HG03045 (cell line): ENCODE data around the gene MRPL20.
"Not testable (repeated sequence)": the region's sequence is repeated elsewhere in the genome, so short reads cannot be mapped to it uniquely, and the experiment has no call there.

ENCODE experiments used
- ATAC-seq: cut with Tn5 transposase; IDR thresholded peaks from one replicate; pipeline ENCODE4 v1.9.1; 2021; ENCODE audit warnings: mild to moderate bottlenecking, moderate library complexity; ENCODE audit not compliant: unreplicated experiment

The MRPL20 gene

GRCh38 chr1:1390675-1391074 lies 16.4 kb downstream of the MRPL20 start:
- ATAC-seq = no peak

GRCh38 chr1:1388078-1388472 lies 19.0 kb downstream of the MRPL20 start:
- ATAC-seq = no peak

DNA sequence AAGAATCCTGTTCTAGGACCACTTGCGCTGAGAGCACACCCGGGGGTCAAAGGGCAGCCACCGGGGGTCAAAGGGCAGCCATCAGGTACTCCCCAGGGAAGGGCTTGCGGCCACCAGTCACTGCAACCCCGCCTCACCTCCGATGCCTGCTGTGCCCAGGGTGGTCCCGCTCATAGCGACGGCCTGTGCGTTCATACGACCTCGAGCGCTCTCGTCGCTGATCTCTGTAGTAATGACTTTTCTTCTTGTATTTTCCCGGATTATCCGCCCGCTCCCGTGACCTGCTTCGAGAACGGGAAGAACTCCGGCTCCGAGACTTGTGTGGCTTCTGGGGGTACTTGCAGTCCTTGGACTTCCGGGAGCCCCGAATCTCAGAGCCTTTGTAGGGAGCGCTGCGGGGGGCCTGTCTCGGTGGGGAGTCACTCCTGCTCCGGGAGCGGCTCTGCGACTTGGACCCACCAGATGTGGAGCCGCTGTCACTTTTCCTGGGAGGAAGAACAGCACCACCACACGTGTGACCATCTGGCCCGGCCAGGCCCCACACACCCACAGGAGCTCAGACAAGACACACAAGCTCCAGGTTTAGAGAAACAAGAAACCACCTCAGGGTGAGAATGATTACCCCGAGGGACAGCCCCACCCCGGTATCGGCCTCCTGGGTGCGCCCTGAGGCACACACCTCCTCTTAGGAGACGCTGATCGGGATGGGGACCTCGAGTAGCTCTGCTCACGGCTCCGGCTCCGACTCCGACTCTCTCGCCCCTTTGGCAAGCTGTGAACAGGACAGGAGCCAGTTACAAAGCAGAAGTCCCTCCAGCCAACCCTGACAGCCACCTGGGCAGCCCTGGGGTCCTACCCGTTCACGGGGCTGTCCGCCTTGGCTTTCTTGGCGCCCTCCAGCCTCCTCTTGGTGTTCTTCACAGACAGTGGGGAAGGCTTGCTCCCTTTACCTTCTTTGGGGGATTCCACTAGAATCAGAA lies 19.7 kb downstream of the MRPL20 start:
- ATAC-seq = no peak

- ATAC-seq = no peak
These were observed 21.2 kb downstream of the MRPL20 start for GRCh38 chr1:1385931-1386330.

GRCh38 chr1:1385339-1385738 lies 21.8 kb downstream of the MRPL20 start:
- not testable (repeated sequence) for ATAC-seq

DNA sequence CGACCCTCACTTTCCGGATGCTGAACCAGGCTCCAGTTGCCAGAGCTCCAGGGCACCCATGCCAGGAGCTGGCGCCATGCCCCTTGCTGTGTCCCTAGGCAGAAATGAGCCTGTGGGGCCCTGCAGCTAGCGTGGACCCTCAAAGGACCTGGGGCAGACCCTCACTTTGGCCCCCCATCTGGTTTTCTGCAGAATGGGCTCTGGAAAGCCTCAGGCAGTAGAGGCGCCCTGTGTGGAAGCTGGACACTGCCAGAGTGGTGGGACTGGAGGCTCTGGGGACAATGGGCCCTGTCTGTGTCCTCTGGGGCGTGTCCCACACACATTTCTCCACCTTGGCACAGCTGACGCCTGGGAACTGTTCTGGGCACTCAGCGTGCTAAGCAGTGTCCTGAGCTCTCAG lies 25.8 kb downstream of the MRPL20 start:
- ATAC-seq = no peak

GRCh38 chr1:1380860-1381259 lies 26.2 kb downstream of the MRPL20 start:
- no peak for ATAC-seq

- no peak for ATAC-seq
These were observed 29.4 kb downstream of the MRPL20 start for GRCh38 chr1:1377540-1378205.

- no peak for ATAC-seq
These were observed 30.4 kb downstream of the MRPL20 start for GRCh38 chr1:1376551-1377226.

- peak; percentile 82 for ATAC-seq
These were observed 32.0 kb downstream of the MRPL20 start, which contains the start of gene AURKAIP1 for GRCh38 chr1:1374929-1375662. AURKAIP1 (minus strand) TSS chr1:1375207; CDS start chr1:1374756, 451 bp downstream.

GRCh38 chr1:1374589-1374928 lies 32.5 kb downstream of the MRPL20 start:
- no peak for ATAC-seq

- ATAC-seq = no peak
These were observed 33.1 kb downstream of the MRPL20 start for GRCh38 chr1:1373815-1374588.

- ATAC-seq = no peak
These were observed 33.9 kb downstream of the MRPL20 start for GRCh38 chr1:1373051-1373814.

DNA sequence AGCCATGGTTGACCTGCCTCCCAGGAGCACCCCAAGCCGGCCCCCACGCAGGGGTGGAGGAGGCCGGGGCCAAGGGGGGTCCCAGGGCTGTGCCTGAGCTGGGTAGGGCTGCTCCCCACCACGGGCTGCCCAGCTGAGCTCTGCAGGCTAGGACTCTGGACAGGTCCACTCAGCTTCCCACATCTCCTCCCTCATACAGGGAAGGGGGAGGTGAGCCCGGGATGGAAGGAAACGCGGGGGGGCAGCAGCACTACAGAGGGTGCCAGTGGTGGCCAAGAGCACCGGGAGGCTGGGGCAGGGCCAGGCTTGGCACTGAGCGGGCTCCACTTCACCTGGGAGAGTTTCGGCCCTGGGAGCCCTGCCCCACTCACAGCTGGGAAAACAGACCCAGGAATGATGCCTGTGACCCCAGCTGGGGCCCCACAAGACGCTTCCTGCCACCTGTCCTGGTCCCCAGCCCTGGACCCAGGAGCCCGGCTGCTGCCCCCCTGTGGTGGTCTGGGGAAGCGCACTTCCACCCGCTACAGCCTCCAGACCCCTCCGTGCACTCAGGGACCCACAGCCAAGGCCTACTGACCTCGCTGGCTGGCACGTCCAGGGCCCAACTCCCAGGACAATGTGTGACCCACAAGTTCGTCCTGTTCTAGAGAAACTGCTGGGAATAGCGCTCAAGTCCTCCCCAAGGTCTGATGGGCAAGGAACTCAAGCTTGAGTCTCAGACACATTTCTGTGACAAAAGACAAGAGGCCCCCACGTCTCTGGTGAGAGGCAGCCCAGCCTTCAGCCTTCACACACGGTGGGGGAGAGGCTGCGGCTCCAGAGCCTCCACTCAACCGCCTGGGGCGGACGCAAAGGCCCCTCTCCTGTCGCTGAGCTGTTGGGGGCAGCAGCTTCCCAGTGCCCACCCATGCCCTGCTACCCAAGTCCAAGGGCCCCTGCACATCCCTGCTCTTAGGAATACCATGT lies 35.1 kb downstream of the MRPL20 start:
- no peak for ATAC-seq

DNA sequence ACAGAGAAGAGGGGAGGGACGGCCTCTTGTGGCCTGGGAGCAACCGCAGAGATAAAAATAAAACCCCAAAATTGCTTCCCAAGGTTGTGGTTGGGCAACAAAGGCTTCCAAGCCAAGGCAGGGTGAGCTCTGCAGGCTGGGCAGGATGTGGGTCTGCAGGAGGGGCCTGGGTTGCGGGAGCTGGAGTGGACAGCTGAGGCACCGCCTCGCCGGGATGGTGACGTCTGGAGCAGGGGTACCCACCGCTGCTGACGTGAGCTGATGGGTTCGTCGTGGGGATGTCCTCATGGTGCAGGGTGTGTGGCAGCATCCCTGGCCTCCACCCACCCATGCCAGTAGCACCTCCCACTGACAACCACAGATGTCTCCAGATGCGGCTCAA lies 35.7 kb downstream of the MRPL20 start:
- no peak for ATAC-seq

GRCh38 chr1:1370771-1371300 lies 36.3 kb downstream of the MRPL20 start:
- ATAC-seq = no peak

- not testable (repeated sequence) for ATAC-seq
These were observed 37.0 kb downstream of the MRPL20 start for GRCh38 chr1:1370094-1370493.

DNA sequence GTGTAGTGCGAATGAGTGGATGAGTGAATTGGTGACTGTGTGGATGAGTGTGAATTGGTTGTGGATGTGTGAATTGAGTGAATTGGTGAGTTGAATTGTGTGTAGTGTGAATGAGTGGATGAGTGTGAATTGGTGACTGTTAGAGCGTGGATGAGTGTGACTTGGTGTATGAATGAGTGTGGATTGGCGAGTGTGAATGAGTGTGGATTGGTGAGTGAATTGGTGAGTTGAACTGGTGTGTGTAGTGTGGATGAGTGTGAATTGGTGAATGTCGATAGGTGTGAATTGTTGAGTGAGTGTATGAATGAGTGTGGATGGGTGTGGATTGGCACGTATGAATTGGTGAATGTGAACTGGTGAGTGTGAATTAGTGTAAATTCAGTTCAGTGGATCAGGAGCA lies 39.8 kb downstream of the MRPL20 start:
- no peak for ATAC-seq
